H1 (cell line): Measurements from ENCODE around the gene HS6ST3. TPM values are rescaled to one million over a fixed set of nuclear protein-coding genes. Genes with fewer than 3 reads are reported as not detected.
A peak's percentile ranks its signal among the peaks of the same experiment; 100 is the strongest.

Experiments used
- CTCF ChIA-PET: fragments of 300-600 bp; sonication (Branson Sonifier 250); formaldehyde crosslinking; loops from one replicate; lab custom pipeline; 2021; ENCODE audit not compliant: partially characterized antibody; lab: Charles Lee
- POLR2A ChIA-PET: fragments of 300-600 bp; sonication (Branson Sonifier 250); formaldehyde crosslinking; loops from one replicate; lab custom pipeline; 2021; ENCODE audit warnings: inconsistent platforms; ENCODE audit not compliant: partially characterized antibody; lab: Charles Lee
- DNase-seq, 2 experiments: peaks; one replicate each; pipeline versions ENCODE4 v3.0.0 to v3.0.0-alpha.2; 2010 to 2022; ENCODE audit warnings: low spot score in 2 of 2, low read depth in 1 of 2, mixed read lengths in 1 of 2
- FAIRE-seq: peaks from 2 replicates; lab custom pipeline; 2011; peaks lifted over from hg19 to GRCh38; lab: Jason Lieb, UNC
- H2AFZ ChIP-seq: 2 replicates; pipeline ENCODE4 v1.8.1; 2012; ENCODE audit warnings: low read length, inconsistent platforms
- H2AK5ac ChIP-seq: 2 replicates; pipeline ENCODE4 v1.6.1; 2013; ENCODE audit warnings: low read depth, low read length
- H2BK120ac ChIP-seq: replicated peaks from 2 replicates; pipeline ENCODE3; 2013; ENCODE audit warnings: low read depth, low read length, inconsistent platforms
- H2BK12ac ChIP-seq: 2 replicates; pipeline ENCODE4 v1.6.1; 2013; ENCODE audit warnings: low read depth, low read length
- H2BK15ac ChIP-seq: 2 replicates; pipeline ENCODE4 v1.6.1; 2013; ENCODE audit warnings: low read length
- H2BK20ac ChIP-seq: 2 replicates; pipeline ENCODE4 v1.6.1; 2013; ENCODE audit warnings: low read length
- H2BK5ac ChIP-seq: 2 replicates; pipeline ENCODE4 v1.6.1; 2013; ENCODE audit warnings: low read depth, low read length
- H3K14ac ChIP-seq: 2 replicates; pipeline ENCODE4 v1.6.1; 2013; ENCODE audit warnings: inconsistent platforms; ENCODE audit not compliant: insufficient read length
- H3K18ac ChIP-seq: 2 replicates; pipeline ENCODE4 v1.6.1; 2013; ENCODE audit warnings: low read length; ENCODE audit errors: extremely low read depth
- H3K23ac ChIP-seq: 2 replicates; pipeline ENCODE4 v1.6.1; 2013; ENCODE audit warnings: inconsistent platforms; ENCODE audit not compliant: insufficient read length
- H3K23me2 ChIP-seq: 2 replicates; pipeline ENCODE4 v1.6.1; 2013; ENCODE audit warnings: low read depth, low read length
- H3K27ac ChIP-seq: 2 replicates; pipeline ENCODE4 v1.6.1; 2011; ENCODE audit warnings: low read depth, low read length, inconsistent platforms
- H3K27me3 ChIP-seq, 4 experiments: replicated peaks in 1 of 4; 1 replicate in 1 of 4; 2 replicates in 3 of 4; pipeline versions ENCODE4 v1.6.1 to v1.8.1; 2011 to 2013; ENCODE audit warnings: low read length in 3 of 4, mild to moderate bottlenecking in 3 of 4, inconsistent platforms in 2 of 4, mixed read lengths in 2 of 4, moderate library complexity in 1 of 4; ENCODE audit not compliant: control insufficient read depth in 3 of 4, insufficient read depth in 3 of 4; ENCODE audit errors: extremely low read depth in 1 of 4
- H3K36me3 ChIP-seq, 4 experiments: 2 replicates each; pipeline versions ENCODE4 v1.6.1 to v1.8.1; 2011 to 2013; ENCODE audit warnings: mild to moderate bottlenecking in 4 of 4, low read length in 3 of 4, moderate library complexity in 2 of 4, control low read depth in 1 of 4, inconsistent platforms in 1 of 4; ENCODE audit not compliant: insufficient read depth in 4 of 4, control insufficient read depth in 2 of 4
- H3K4ac ChIP-seq: replicated peaks from 2 replicates; pipeline ENCODE3; 2013; ENCODE audit warnings: low read length, low read depth, mixed read lengths, inconsistent platforms; ENCODE audit not compliant: insufficient read length
- H3K4me1 ChIP-seq, 4 experiments: replicated peaks in 1 of 4; 1 replicate in 1 of 4; 2 replicates in 3 of 4; pipeline versions ENCODE4 v1.6.1 to v1.8.1; 2011 to 2013; ENCODE audit warnings: low read length in 3 of 4, inconsistent platforms in 2 of 4, mixed read lengths in 1 of 4; ENCODE audit not compliant: insufficient read depth in 4 of 4, control insufficient read depth in 3 of 4
- H3K4me2 ChIP-seq, 2 experiments: 2 replicates each; pipeline versions ENCODE4 v1.6.1 to v1.8.1; 2011 to 2013; ENCODE audit warnings: low read depth in 2 of 2, low read length in 2 of 2, control low read depth in 1 of 2, inconsistent platforms in 1 of 2, mild to moderate bottlenecking in 1 of 2; ENCODE audit not compliant: insufficient read depth in 1 of 2
- H3K4me3 ChIP-seq, 4 experiments: fragments of 200-600, 300-600 bp in 1 of 4; sonication (generic), shearing (Covaris generic), sonication (Bioruptor Twin) in 1 of 4; 2 replicates each; pipeline versions ENCODE4 v1.5.1 to v1.8.1; 2011 to 2016; ENCODE audit warnings: low read length in 4 of 4, low read depth in 3 of 4, control low read depth in 2 of 4, inconsistent platforms in 2 of 4, mild to moderate bottlenecking in 2 of 4, mixed read lengths in 1 of 4, moderate library complexity in 1 of 4; ENCODE audit not compliant: insufficient read depth in 2 of 4; ENCODE audit errors: extremely low read depth in 1 of 4
- H3K56ac ChIP-seq: replicated peaks from 2 replicates; pipeline ENCODE3; 2013; ENCODE audit warnings: low read depth, mild to moderate bottlenecking, mixed read lengths, low read length, inconsistent platforms; ENCODE audit not compliant: insufficient read length
- H3K79me1 ChIP-seq: 2 replicates; pipeline ENCODE4 v1.6.1; 2013; ENCODE audit warnings: low read depth, low read length, control low read depth
- H3K79me2 ChIP-seq, 2 experiments: 2 replicates each; pipeline versions ENCODE4 v1.6.1 to v1.8.1; 2012 to 2013; ENCODE audit warnings: low read length in 2 of 2, mild to moderate bottlenecking in 2 of 2, inconsistent platforms in 1 of 2; ENCODE audit not compliant: insufficient read depth in 2 of 2, control insufficient read depth in 1 of 2
- H3K9ac ChIP-seq, 4 experiments: replicated peaks in 1 of 4; 1 replicate in 1 of 4; 2 replicates in 3 of 4; pipeline versions ENCODE4 v1.6.1 to v1.8.1; 2011 to 2013; ENCODE audit warnings: low read depth in 3 of 4, low read length in 3 of 4, control low read depth in 2 of 4, mild to moderate bottlenecking in 2 of 4, moderate library complexity in 2 of 4, inconsistent platforms in 1 of 4; ENCODE audit errors: extremely low read depth in 1 of 4
- H3K9me3 ChIP-seq, 2 experiments: 2 replicates each; pipeline versions ENCODE4 v1.6.1 to v1.8.1; 2012 to 2013; ENCODE audit warnings: mild to moderate bottlenecking in 2 of 2, moderate library complexity in 2 of 2, control low read depth in 1 of 2, inconsistent platforms in 1 of 2, low read depth in 1 of 2, low read length in 1 of 2, mixed read lengths in 1 of 2; ENCODE audit not compliant: insufficient read depth in 2 of 2
- H4K20me1 ChIP-seq, 2 experiments: replicated peaks in 1 of 2; 2 replicates each; pipeline versions ENCODE3 to v1.8.1; 2011 to 2013; ENCODE audit warnings: inconsistent platforms in 2 of 2, low read length in 2 of 2, mild to moderate bottlenecking in 1 of 2; ENCODE audit not compliant: insufficient read depth in 2 of 2, control insufficient read depth in 1 of 2
- H4K5ac ChIP-seq: 2 replicates; pipeline ENCODE4 v1.6.1; 2013; ENCODE audit warnings: low read length, low read depth, mixed read lengths, inconsistent platforms; ENCODE audit not compliant: insufficient read length
- H4K8ac ChIP-seq: 2 replicates; pipeline ENCODE4 v1.8.0; 2013; ENCODE audit warnings: mild to moderate bottlenecking, moderate library complexity, low read length, inconsistent platforms; ENCODE audit not compliant: insufficient read depth; ENCODE audit errors: extremely low read depth
- H4K91ac ChIP-seq: replicated peaks from 2 replicates; pipeline ENCODE3; 2013; ENCODE audit warnings: low read length, mixed read lengths, inconsistent platforms; ENCODE audit not compliant: insufficient read length
- CBX8 ChIP-seq: fragments of 300-800, 300-1000 bp; sonication (generic); IDR thresholded peaks from 2 replicates; pipeline ENCODE4 v1.7.1; 2016; ENCODE audit warnings: low read depth, low read length, borderline replicate concordance
- CHD1 ChIP-seq: IDR thresholded peaks from 2 replicates; pipeline ENCODE4 v1.6.1; 2012; ENCODE audit warnings: low read depth, low read length, improper control_type of control experiment
- EP300 ChIP-seq, 2 experiments: IDR thresholded peaks; 1 replicate in 1 of 2; 2 replicates in 1 of 2; pipeline ENCODE4 v1.6.1; 2011 to 2012; ENCODE audit warnings: low read depth in 2 of 2, low read length in 2 of 2, mild to moderate bottlenecking in 2 of 2, borderline replicate concordance in 1 of 2, inconsistent platforms in 1 of 2, moderate library complexity in 1 of 2
- GTF2F1 ChIP-seq: IDR thresholded peaks from 2 replicates; pipeline ENCODE4 v1.6.1; 2012; ENCODE audit warnings: low read depth, low read length, improper control_type of control experiment, borderline replicate concordance
- HDAC6 ChIP-seq: IDR thresholded peaks from one replicate; pipeline ENCODE4 v1.7.1; 2012; ENCODE audit warnings: low read depth, mild to moderate bottlenecking, inconsistent platforms, low read length, moderate library complexity
- RAD21 ChIP-seq, 2 experiments: IDR thresholded peaks in 1 of 2; conservative IDR thresholded peaks in 1 of 2; 2 replicates each; pipeline ENCODE4 v1.6.1; 2011; ENCODE audit warnings: low read depth in 2 of 2, low read length in 2 of 2, improper control_type of control experiment in 1 of 2, inconsistent platforms in 1 of 2, mild to moderate bottlenecking in 1 of 2, moderate library complexity in 1 of 2
- SIRT6 ChIP-seq: IDR thresholded peaks from one replicate; pipeline ENCODE4 v1.7.1; 2012; ENCODE audit warnings: low read length, inconsistent platforms
- WGBS, 2 experiments: shearing (Covaris generic) in 1 of 2; methylation state at CpG; one replicate each; pipeline versions ENCODE4 v1.1.6 to v1.1.7; 2013 to 2015; ENCODE audit warnings: low lambda C conversion rate in 2 of 2, mixed read lengths in 2 of 2, inconsistent platforms in 1 of 2, low coverage in 1 of 2, missing lambda C conversion rate in 1 of 2; ENCODE audit not compliant: insufficient replicate concordance in 2 of 2, insufficient coverage in 1 of 2, insufficient read length in 1 of 2; ENCODE audit errors: extremely low coverage in 1 of 2, missing lambda C conversion rate in 1 of 2; 5-methylcytosine and 5-hydroxymethylcytosine counted together
- polyA plus RNA-seq, 7 experiments: library from polyadenylated mRNA; depleted of rRNA in 3 of 7; stranded (reverse) in 5 of 7; unstranded in 2 of 7; fragments of >200 nt in 5 of 7; fragments of 200-250 nt in 2 of 7; gene quantifications; 1 replicate in 5 of 7; 2 replicates in 1 of 7; 4 replicates in 1 of 7; pipeline versions ENCODE4 v1.2.1 to v1.2.3, GENCODE V29; 2011 to 2013; ENCODE audit warnings: missing spikeins in 2 of 7, mixed read lengths in 2 of 7
- total RNA-seq: library from RNA; stranded (reverse); fragmentation: NEBNext Ultra II Directional; extraction: Animal tissue kit (Norgen Biotek cat#: 25700); gene quantifications from 2 replicates; pipeline ENCODE4 v1.2.1, GENCODE V29; 2021
- TF ChIP-seq, protein P1 (sequence below), 3 experiments: IDR thresholded peaks; 1 replicate in 2 of 3; 2 replicates in 1 of 3; pipeline versions ENCODE4 v1.5.1 to v1.6.1; 2011; ENCODE audit warnings: low read length in 3 of 3, mild to moderate bottlenecking in 3 of 3, inconsistent platforms in 2 of 3, low read depth in 1 of 3, moderate library complexity in 1 of 3; ENCODE audit not compliant: insufficient read depth in 1 of 3; ENCODE audit errors: control extremely low read depth in 1 of 3

Gene HS6ST3
- total and polyA plus RNA-seq, 2 of the 8 experiments (the other 6 are each of a cell fraction or from before 2014, with no cell fraction given), result 0.45 to 1.2 TPM

DNA sequence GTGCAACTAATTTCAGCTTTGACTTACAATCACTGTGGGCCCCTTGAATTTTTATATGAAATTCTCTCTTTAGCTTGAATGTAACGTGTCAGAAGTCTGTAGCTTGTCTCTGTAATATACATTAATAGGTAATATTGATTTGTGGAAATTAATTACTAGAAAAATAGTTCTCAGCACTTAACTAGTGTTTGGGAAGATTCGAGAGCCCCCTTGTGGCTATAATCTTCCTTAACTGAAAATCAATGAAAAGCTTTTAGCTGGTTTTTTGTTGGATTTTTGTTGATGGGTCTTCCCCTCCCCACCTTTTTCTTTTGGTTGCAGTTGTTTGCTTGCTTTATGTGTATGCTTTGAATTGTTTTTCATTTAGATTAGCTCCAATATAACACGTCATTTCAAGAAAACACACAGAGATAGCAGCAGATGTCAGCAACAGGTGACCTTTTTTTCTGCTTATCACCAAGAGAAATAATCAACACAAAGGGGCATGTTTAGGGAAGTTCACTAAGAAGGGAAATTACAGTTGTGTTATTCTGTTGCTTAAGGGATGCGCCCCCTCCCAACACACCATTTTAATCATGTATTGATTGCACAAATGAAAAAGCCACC lies 727.5 kb downstream of the HS6ST3 start:
- no peak overlapping the region for H3K23ac ChIP-seq

More for the DNA sequence above, 727.5 kb downstream of the HS6ST3 start:
- Histone ChIP-seq H3K36me3 (no peaks in the 10 kb centered on the region), H3K4me3 (no peak overlapping the region), H3K4me1 (peaks cover 0 to 8% (median 4%) of the 10 kb centered on the region in 4 experiments; a peak in 2 of 7 replicates), H4K20me1 (no peaks in the 10 kb centered on the region), H3K56ac (no peak overlapping the region), H3K79me2 (no peaks in the 10 kb centered on the region), H3K9me3 (no peaks in the 10 kb centered on the region), H2BK5ac (no peak overlapping the region), H4K5ac (no peak overlapping the region), H4K8ac (no peak overlapping the region), H2BK12ac (no peak overlapping the region), H3K4me2 (peak overlapping the region in 1 of 2 experiments; percentile 49; a peak in 2 of 4 replicates), H3K4ac (no peak overlapping the region), H2BK20ac (no peak overlapping the region), H3K79me1 (no peaks in the 10 kb centered on the region), H2BK15ac (no peak overlapping the region), H3K14ac (no peak overlapping the region), H3K9ac (no peak overlapping the region), H4K91ac (no peak overlapping the region), H2BK120ac (no peak overlapping the region), H3K27ac (no peak overlapping the region), H3K23me2 (no peaks in the 10 kb centered on the region), H2AFZ (no peak overlapping the region), H3K27me3 (no peaks in the 10 kb centered on the region), H3K18ac (no peak overlapping the region), H2AK5ac (no peak overlapping the region)
- DNase-seq (no peak), FAIRE-seq (no peak)
- ChIA-PET POLR2A (no interaction called here), CTCF (interaction anchor here (0.6 to 3.4 kb wide), 45 partner anchors 11 to 948 kb away, joined by 3 to 36 read pairs (median 3); no protein-coding TSS in a partner anchor)
- TF ChIP-seq CHD1, result no peak
- no peak for TF ChIP-seq SIRT6
- no peak for TF ChIP-seq HDAC6
- TF ChIP-seq, protein P1, sequence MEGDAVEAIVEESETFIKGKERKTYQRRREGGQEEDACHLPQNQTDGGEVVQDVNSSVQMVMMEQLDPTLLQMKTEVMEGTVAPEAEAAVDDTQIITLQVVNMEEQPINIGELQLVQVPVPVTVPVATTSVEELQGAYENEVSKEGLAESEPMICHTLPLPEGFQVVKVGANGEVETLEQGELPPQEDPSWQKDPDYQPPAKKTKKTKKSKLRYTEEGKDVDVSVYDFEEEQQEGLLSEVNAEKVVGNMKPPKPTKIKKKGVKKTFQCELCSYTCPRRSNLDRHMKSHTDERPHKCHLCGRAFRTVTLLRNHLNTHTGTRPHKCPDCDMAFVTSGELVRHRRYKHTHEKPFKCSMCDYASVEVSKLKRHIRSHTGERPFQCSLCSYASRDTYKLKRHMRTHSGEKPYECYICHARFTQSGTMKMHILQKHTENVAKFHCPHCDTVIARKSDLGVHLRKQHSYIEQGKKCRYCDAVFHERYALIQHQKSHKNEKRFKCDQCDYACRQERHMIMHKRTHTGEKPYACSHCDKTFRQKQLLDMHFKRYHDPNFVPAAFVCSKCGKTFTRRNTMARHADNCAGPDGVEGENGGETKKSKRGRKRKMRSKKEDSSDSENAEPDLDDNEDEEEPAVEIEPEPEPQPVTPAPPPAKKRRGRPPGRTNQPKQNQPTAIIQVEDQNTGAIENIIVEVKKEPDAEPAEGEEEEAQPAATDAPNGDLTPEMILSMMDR (IDR thresholded peaks at IDR 0.05; ENCODE audit: control extremely low read depth in 1 of 3, insufficient read depth in 1 of 3, low read depth in 1 of 3, low read length in 3 of 3), result peak in 2 of 3 experiments; percentile 36 to 43; a peak in 2 of 4 replicates
- TF ChIP-seq CBX8, result no peak
- peak; percentile 64 to 72 for TF ChIP-seq RAD21 (IDR thresholded peaks at IDR 0.05 in 1 of 2, conservative IDR thresholded peaks at IDR 0.05 in 1 of 2; ENCODE audit: low read depth in 2 of 2, low read length in 2 of 2)
- no peak for TF ChIP-seq EP300 (IDR thresholded peaks at IDR 0.05; ENCODE audit: borderline replicate concordance in 1 of 2, low read depth in 2 of 2, low read length in 2 of 2)
- no peak for TF ChIP-seq GTF2F1
- 20% methylated on average over 4 of the region's 4 CpGs; no CpG with 5 or more reads in 1 of the 2 experiments for WGBS, 2 experiments
